Mucosa of rectum (tissue), 2 donors: ENCODE data around the gene GUF1.
A peak's percentile ranks its signal among the peaks of the same experiment; 100 is the strongest.

Experiments
- H3K27ac ChIP-seq, 2 donors: one replicate each; pipeline ENCODE4 v1.7.0; 2013; ENCODE audit warnings: inconsistent platforms in 2 of 2, low read depth in 2 of 2, low read length in 2 of 2
- H3K27me3 ChIP-seq, 2 donors: one replicate each; pipeline ENCODE4 v1.7.0; 2013; ENCODE audit warnings: low read length in 2 of 2; ENCODE audit not compliant: control insufficient read depth in 2 of 2, insufficient read depth in 2 of 2
- H3K36me3 ChIP-seq, 2 donors: one replicate each; pipeline ENCODE4 v1.7.0; 2013; ENCODE audit warnings: low read length in 2 of 2; ENCODE audit not compliant: control insufficient read depth in 2 of 2, insufficient read depth in 2 of 2
- H3K4me1 ChIP-seq, 2 donors: one replicate each; pipeline ENCODE4 v1.7.0; 2013; ENCODE audit warnings: low read length in 2 of 2, mild to moderate bottlenecking in 1 of 2; ENCODE audit not compliant: control insufficient read depth in 2 of 2, insufficient read depth in 2 of 2
- H3K4me3 ChIP-seq, 2 donors: one replicate each; pipeline ENCODE4 v1.7.0; 2013; ENCODE audit warnings: low read length in 2 of 2
- H3K9ac ChIP-seq, 2 donors: one replicate each; pipeline ENCODE4 v1.7.0; 2013; ENCODE audit warnings: low read length in 2 of 2, low read depth in 1 of 2, mild to moderate bottlenecking in 1 of 2
- H3K9me3 ChIP-seq, 2 donors: one replicate each; pipeline ENCODE4 v1.7.0; 2013; ENCODE audit warnings: low read length in 2 of 2; ENCODE audit not compliant: control insufficient read depth in 2 of 2
- donor health status: healthy.
- donor health status: Normal muscosa, but diverticular disease.

Gene GUF1

GRCh38 chr4:44661940-44662622 lies 16.1 kb upstream of the GUF1 start:
- no peaks in the 10 kb centered on the region for H3K9me3 ChIP-seq
- H3K36me3 ChIP-seq: no peaks in the 10 kb centered on the region
- H3K4me3 ChIP-seq: no peak overlapping the region
- no peaks in the 10 kb centered on the region for H3K4me1 ChIP-seq
- H3K9ac ChIP-seq: no peak overlapping the region
- no peak overlapping the region for H3K27ac ChIP-seq
- no peaks in the 10 kb centered on the region for H3K27me3 ChIP-seq

GRCh38 chr4:44662623-44663005 lies 15.6 kb upstream of the GUF1 start:
- Histone ChIP-seq H3K36me3 (no peaks in the 10 kb centered on the region), H3K27ac (no peak overlapping the region), H3K9ac (no peak overlapping the region), H3K4me3 (no peak overlapping the region), H3K9me3 (no peaks in the 10 kb centered on the region), H3K4me1 (no peaks in the 10 kb centered on the region), H3K27me3 (no peaks in the 10 kb centered on the region)

DNA sequence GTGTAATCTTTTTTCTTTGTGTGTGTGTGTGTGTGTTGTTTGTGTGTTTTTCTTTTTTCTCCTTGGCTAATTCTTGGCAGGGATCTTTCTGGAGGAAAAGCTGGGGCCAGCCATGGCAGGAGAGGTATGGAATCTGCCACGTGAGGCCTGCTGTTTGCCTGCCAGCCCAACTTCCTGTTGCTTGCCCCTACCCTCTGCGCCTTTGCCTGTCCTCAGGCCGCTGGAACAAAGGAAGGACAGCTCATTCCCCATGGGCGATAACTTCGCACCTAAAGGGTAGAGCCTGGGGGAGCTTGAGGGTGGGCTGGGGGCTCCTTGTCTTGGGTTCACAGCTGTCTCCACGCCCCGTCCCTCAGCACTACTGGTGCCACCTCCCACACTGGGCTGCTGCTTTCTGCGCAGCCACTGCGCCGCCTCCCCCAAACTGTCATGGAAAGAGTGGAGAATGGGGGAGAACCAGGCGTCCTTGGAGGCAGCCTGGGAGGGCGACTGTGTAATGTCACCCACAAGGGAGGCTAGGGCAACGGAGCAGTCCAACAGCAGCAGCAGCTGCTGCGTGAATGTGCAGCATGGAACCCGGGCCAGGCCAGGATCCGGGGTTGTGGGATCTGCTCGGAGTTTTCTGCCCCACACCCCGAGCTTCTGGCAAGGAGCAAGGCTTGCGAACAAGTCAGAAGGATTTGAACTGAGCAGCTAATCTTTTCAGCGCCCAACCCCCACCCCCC lies 14.5 kb upstream of the GUF1 start:
- H3K36me3 ChIP-seq: no peaks in the 10 kb centered on the region
- no peak overlapping the region for H3K4me3 ChIP-seq
- no peaks in the 10 kb centered on the region for H3K27me3 ChIP-seq
- no peaks in the 10 kb centered on the region for H3K9me3 ChIP-seq
- no peak overlapping the region for H3K9ac ChIP-seq
- H3K27ac ChIP-seq: no peak overlapping the region
- H3K4me1 ChIP-seq: no peaks in the 10 kb centered on the region

DNA sequence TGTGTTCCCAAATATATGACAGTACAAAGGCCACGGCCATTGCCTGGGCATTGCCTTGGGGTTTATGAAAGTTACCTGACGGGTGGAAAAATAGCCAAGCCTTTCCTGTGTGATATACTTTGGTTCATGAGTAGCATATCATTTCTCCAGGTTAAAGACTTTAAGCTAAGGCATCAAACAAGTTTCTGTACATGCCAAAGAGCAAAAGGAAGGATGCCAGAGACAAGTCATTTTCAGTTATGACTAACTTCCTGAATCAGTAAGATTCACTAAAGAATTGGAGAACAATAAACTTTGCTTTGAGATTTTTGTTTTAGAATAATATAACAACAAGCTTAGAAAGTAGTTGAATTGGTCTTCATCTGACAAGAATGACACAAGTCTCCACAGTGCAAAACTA lies 9.7 kb upstream of the GUF1 start:
- H3K9me3 ChIP-seq: no peaks in the 10 kb centered on the region
- no peak overlapping the region for H3K9ac ChIP-seq
- no peaks in the 10 kb centered on the region for H3K4me1 ChIP-seq
- no peak overlapping the region for H3K4me3 ChIP-seq
- no peak overlapping the region for H3K27ac ChIP-seq
- H3K27me3 ChIP-seq: no peaks in the 10 kb centered on the region
- H3K36me3 ChIP-seq: no peaks in the 10 kb centered on the region

DNA sequence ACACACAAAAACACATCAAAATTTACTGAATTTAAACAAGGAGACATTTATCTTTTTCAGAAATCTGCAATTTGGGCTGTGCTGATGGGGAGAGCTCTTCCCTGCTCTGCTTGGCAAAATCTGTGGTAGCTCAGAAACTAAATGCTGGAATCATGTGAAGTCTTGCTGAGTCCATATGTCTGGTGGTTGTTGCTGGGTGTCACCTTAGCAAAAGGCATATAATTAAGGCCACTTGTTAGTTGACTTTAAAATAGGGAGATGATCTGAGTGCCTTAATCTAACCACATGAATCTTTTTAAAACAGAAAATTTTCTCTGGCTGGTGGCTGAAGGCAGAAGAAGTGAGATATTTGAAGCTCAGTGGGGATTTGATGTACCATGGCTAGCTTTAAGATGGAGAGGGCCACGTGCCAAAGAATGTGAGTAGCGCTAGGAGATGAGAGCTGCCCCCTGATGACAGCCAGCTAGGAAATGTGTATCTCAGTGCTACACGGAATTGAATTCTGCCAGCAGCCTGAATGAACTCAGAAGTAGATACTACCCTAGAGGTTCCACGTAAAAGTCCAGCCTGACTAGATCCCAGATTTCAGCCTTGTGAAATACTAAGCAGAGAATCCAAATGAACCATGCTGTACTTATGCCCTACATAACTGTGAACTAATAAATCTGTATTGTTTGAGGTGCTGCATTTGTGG lies 7.6 kb upstream of the GUF1 start:
- H3K4me3 ChIP-seq: no peak overlapping the region

GRCh38 chr4:44671636-44672035 lies 6.6 kb upstream of the GUF1 start:
- Histone ChIP-seq H3K4me1 (no peaks in the 10 kb centered on the region), H3K27me3 (no peaks in the 10 kb centered on the region), H3K4me3 (no peak overlapping the region), H3K9me3 (no peaks in the 10 kb centered on the region), H3K36me3 (no peaks in the 10 kb centered on the region), H3K9ac (no peak overlapping the region), H3K27ac (no peak overlapping the region)

More for the DNA sequence above, 7.6 kb upstream of the GUF1 start:
- no peaks in the 10 kb centered on the region for H3K9me3 ChIP-seq
- no peak overlapping the region for H3K27ac ChIP-seq
- H3K27me3 ChIP-seq: no peaks in the 10 kb centered on the region
- no peaks in the 10 kb centered on the region for H3K36me3 ChIP-seq
- H3K9ac ChIP-seq: no peak overlapping the region
- no peaks in the 10 kb centered on the region for H3K4me1 ChIP-seq

- no peaks in the 10 kb centered on the region for H3K27me3 ChIP-seq
- peaks cover 0 to 6% of the 10 kb centered on the region in 2 donors for H3K4me1 ChIP-seq
- H3K9me3 ChIP-seq: no peaks in the 10 kb centered on the region
- H3K4me3 ChIP-seq: no peak overlapping the region
- H3K9ac ChIP-seq: no peak overlapping the region
- no peaks in the 10 kb centered on the region for H3K36me3 ChIP-seq
- no peak overlapping the region for H3K27ac ChIP-seq
Measured at GRCh38 chr4:44674471-44674870, 3.7 kb upstream of the GUF1 start.

DNA sequence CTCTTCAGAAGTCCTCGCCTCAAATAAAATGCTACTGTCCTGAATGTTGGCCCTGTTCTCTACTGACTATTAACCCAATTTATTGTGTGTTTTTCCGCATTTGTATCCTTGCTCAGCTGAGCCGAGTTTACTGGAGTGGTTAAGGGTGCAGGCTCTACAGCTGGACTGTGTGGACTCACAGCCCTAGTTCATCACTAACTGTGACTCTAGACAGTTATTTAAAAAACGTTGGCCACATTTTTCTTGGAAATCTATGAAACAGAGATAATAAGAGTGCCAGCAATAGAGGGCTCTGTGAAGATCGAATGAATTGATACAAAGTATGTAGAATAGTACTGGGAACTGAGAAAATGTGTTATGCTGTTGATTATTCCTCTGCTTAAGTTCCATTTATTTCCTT lies 2.9 kb upstream of the GUF1 start:
- Histone ChIP-seq H3K27me3 (no peaks in the 10 kb centered on the region), H3K9me3 (no peaks in the 10 kb centered on the region), H3K4me3 (no peak overlapping the region), H3K9ac (no peak overlapping the region), H3K36me3 (no peaks in the 10 kb centered on the region), H3K27ac (no peak overlapping the region), H3K4me1 (peaks cover 6 to 8% of the 10 kb centered on the region in 2 donors)

GRCh38 chr4:44679060-44679459 lies 840 bp downstream of the GUF1 start:
- H3K4me3 ChIP-seq: peak overlapping the region; percentile 95 to 99
- peak overlapping the region; percentile 89 for H3K27ac ChIP-seq
- peaks cover 6 to 8% of the 10 kb centered on the region in 2 donors for H3K4me1 ChIP-seq
- peak overlapping the region; percentile 94 to 95 for H3K9ac ChIP-seq
- peaks cover 7 to 17% of the 10 kb centered on the region in 2 donors for H3K36me3 ChIP-seq
- H3K9me3 ChIP-seq: no peaks in the 10 kb centered on the region
- H3K27me3 ChIP-seq: no peaks in the 10 kb centered on the region

- H3K27me3 ChIP-seq: no peaks in the 10 kb centered on the region
- H3K9ac ChIP-seq: no peak overlapping the region
- peaks cover 0 to 6% of the 10 kb centered on the region in 2 donors for H3K4me1 ChIP-seq
- H3K4me3 ChIP-seq: no peak overlapping the region
- H3K27ac ChIP-seq: no peak overlapping the region
- H3K9me3 ChIP-seq: no peaks in the 10 kb centered on the region
- peaks cover 36 to 51% of the 10 kb centered on the region in 2 donors for H3K36me3 ChIP-seq
Measured at GRCh38 chr4:44684648-44685047, 6.4 kb downstream of the GUF1 start.
